Neutrophil (primary cell): Measurements from ENCODE around the gene CYP39A1.

Experiments
- H3K27ac ChIP-seq: fragments of 200-600 bp; sonication (generic); 2 replicates; pipeline ENCODE4 v1.5.1; 2016; ENCODE audit warnings: mild to moderate bottlenecking, moderate library complexity
- H3K27me3 ChIP-seq: fragments of 200-600 bp; sonication (generic); 2 replicates; pipeline ENCODE4 v1.6.0; 2016; ENCODE audit warnings: mild to moderate bottlenecking
- H3K36me3 ChIP-seq: fragments of 200-600 bp; sonication (generic); 2 replicates; pipeline ENCODE4 v1.5.1; 2017
- H3K4me1 ChIP-seq, 2 experiments: fragments of 200-600 bp in 1 of 2; sonication (generic) in 1 of 2; 1 replicate in 1 of 2; 2 replicates in 1 of 2; pipeline versions ENCODE4 v1.5.1 to v1.6.1; 2013 to 2016; ENCODE audit warnings: low read depth in 1 of 2, low read length in 1 of 2, mild to moderate bottlenecking in 1 of 2, moderate library complexity in 1 of 2; ENCODE audit not compliant: control insufficient read depth in 1 of 2, insufficient read depth in 1 of 2
- H3K4me3 ChIP-seq, 2 experiments: fragments of 200-600 bp in 1 of 2; sonication (generic) in 1 of 2; 1 replicate in 1 of 2; 2 replicates in 1 of 2; pipeline ENCODE4 v1.5.1; 2013 to 2016; ENCODE audit warnings: low read depth in 1 of 2, low read length in 1 of 2, mild to moderate bottlenecking in 1 of 2, moderate library complexity in 1 of 2
- H3K9me3 ChIP-seq: fragments of 200-600 bp; sonication (generic); 2 replicates; pipeline ENCODE4 v1.5.1; 2016
- TF ChIP-seq, protein P1 (sequence below): fragments of 200-600 bp; sonication (generic); IDR thresholded peaks from 2 replicates; pipeline ENCODE4 v1.5.1; 2016; ENCODE audit warnings: antibody characterized with exemption

The CYP39A1 gene

DNA sequence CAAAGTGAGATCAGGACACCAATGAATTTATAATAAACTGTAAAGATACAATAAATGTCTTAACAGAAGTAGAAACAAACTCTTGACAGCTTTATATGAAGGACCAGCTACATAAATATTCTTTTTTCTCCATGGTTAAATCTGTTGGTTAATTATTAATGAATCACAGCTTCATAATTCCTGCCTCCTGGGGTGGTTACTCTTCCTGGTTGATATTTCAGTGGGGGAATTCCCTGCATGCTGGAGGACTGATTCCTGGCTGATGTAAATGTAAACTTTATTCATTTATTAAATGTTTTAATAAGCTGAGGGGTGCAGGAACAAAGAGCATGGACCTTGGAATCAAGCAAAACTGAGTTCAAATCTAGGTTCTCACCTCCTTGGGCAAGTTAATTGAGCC is 145.2 kb downstream of the CYP39A1 start:
- H3K4me3 ChIP-seq: no peak overlapping the region
- H3K27ac ChIP-seq: no peak overlapping the region
- no peaks in the 10 kb centered on the region for H3K36me3 ChIP-seq
- no peaks in the 10 kb centered on the region for H3K27me3 ChIP-seq
- TF ChIP-seq, protein P1, sequence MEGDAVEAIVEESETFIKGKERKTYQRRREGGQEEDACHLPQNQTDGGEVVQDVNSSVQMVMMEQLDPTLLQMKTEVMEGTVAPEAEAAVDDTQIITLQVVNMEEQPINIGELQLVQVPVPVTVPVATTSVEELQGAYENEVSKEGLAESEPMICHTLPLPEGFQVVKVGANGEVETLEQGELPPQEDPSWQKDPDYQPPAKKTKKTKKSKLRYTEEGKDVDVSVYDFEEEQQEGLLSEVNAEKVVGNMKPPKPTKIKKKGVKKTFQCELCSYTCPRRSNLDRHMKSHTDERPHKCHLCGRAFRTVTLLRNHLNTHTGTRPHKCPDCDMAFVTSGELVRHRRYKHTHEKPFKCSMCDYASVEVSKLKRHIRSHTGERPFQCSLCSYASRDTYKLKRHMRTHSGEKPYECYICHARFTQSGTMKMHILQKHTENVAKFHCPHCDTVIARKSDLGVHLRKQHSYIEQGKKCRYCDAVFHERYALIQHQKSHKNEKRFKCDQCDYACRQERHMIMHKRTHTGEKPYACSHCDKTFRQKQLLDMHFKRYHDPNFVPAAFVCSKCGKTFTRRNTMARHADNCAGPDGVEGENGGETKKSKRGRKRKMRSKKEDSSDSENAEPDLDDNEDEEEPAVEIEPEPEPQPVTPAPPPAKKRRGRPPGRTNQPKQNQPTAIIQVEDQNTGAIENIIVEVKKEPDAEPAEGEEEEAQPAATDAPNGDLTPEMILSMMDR: no peak
- no peaks in the 10 kb centered on the region for H3K9me3 ChIP-seq
- H3K4me1 ChIP-seq: no peaks in the 10 kb centered on the region

DNA sequence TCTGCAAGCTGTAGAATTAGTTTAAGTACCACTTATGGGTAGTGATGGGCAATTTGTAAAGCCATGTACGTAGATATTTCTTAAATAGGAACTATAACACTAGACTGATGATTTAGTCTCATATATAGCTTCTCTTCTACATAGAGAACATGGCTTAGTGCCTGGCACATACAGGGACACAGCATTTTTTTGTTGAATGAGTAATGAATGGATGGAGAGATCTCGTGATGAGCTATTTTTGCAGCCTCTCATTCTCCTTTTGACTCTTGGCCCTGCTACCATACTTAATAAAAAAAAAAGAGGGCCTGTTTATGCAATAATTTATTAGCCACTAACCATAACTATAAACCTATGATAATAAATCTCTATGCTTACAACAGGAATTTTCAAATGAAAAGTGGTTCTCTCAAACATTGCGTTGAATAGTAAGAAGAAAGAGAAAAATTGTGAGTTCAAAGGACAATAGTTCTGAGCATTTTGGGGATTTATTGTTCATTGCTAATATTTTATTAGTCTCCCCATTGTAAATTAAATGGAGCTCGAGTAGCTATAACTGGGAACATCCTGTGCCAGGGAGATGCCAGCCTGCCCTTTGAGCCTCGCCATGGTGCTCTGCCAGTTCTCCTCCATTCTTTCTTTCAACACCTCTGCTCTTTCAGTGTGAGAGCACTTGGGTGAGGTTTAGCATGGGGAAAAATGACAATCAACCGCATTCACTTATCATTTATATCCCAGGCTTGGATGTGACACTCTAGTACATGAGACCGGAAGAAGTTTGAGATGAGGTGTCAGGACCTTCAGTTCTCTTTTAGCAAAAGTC is 146.7 kb downstream of the CYP39A1 start:
- no peaks in the 10 kb centered on the region for H3K4me1 ChIP-seq
- no peaks in the 10 kb centered on the region for H3K27me3 ChIP-seq
- TF ChIP-seq, protein P1: no peak
- H3K9me3 ChIP-seq: no peaks in the 10 kb centered on the region
- H3K4me3 ChIP-seq: no peak overlapping the region
- H3K27ac ChIP-seq: no peak overlapping the region
- no peaks in the 10 kb centered on the region for H3K36me3 ChIP-seq

DNA sequence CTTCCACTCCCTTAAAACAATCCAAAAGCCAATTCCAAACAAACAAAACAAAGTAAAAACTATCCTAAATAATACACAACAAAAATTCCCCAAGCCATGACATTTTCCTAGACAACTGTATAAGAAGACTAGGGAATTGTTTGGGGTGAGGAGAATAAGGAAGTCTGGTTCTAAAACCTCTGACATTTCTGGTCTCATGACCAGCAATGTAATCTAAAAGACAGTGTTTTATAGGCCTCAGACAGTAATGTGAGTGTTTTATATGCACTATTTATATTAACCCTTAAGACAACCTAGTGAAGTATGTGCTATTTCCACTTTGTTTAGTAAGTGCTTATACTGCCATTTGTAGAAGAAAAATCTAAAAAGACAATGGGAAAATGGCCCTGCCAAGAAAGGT is 148.4 kb downstream of the CYP39A1 start:
- no peaks in the 10 kb centered on the region for H3K36me3 ChIP-seq
- TF ChIP-seq, protein P1: no peak
- H3K27me3 ChIP-seq: peaks cover 8% of the 10 kb centered on the region
- no peaks in the 10 kb centered on the region for H3K4me1 ChIP-seq
- no peaks in the 10 kb centered on the region for H3K9me3 ChIP-seq
- no peak overlapping the region for H3K27ac ChIP-seq
- H3K4me3 ChIP-seq: no peak overlapping the region

DNA sequence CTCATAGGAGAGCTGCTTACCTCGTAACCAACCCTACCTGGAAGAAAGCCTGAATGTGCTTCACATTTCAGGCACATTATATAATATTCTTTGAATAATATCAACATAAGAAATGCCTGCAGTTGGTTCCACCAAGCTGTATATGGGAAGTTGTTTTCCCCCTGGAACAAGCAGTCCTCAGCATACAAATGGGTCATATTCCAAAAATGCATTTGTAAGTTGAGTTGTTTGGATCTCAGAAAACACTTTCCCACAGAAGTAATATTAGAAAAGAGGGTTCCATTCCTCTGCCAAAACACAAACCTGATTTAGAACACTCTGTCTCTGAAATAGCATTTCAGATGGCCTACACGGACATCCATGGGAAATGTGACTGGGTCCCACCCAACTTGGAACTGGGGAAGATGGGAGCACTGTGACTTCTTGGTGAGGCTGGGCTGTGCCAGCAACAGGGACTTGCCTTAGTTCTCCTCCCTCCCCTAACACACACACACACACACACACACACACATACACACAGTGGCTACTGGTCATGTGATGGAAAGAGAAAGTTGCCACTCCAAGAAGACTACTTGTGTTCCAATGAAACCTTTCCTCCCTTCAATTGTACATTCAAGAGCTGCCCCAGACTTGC is 150.0 kb downstream of the CYP39A1 start:
- peaks cover 13% of the 10 kb centered on the region for H3K27me3 ChIP-seq
- H3K27ac ChIP-seq: no peak overlapping the region
- H3K9me3 ChIP-seq: no peaks in the 10 kb centered on the region
- no peak overlapping the region for H3K4me3 ChIP-seq
- H3K36me3 ChIP-seq: no peaks in the 10 kb centered on the region
- no peaks in the 10 kb centered on the region for H3K4me1 ChIP-seq
- TF ChIP-seq, protein P1: no peak

DNA sequence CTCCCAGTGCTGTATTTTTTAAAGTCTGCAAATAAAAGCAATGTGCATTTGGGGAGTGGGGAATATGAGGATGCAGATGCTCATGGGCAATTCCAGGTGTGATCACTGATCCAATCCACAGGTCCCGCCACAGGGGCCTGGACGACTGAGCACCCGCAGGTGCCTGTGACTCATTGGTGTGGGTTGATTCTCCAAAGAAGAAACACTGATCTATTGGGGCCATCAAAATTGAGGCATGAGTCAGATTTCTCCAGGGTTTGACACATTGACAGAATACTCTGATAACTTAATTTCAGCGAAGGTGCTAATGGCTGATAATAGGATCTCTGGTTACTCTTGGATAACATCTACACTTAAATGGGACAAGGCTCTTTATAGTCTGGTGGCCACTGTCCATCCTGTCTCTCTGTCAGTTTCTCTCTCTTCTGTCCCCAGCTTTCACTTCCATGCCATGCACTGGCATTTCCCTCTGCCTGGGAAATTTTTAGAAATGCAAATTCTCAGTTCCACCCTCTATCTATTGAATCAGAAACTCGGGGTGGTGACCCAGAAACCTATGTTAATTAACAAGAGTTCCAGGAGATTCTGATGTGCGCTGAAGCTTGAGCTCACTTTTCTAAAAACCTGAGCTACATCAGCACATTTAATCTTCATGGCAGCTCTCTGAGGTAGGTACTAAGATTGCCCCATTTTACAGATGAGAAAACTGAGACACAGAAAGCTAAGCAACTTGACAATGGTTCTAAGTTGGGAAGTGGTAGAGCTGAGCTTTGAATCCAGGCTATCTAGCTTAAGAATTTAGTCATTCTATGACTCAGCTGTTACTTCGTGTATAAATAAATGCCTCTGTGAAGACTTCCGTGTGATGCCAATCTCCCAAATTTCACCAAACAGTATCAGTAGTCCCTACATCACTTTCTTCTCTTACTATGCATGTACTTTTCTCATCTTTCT is 151.2 kb downstream of the CYP39A1 start:
- H3K4me3 ChIP-seq: no peak overlapping the region
- H3K36me3 ChIP-seq: no peaks in the 10 kb centered on the region
- no peaks in the 10 kb centered on the region for H3K4me1 ChIP-seq
- TF ChIP-seq, protein P1: no peak
- H3K27me3 ChIP-seq: peaks cover 15% of the 10 kb centered on the region
- H3K9me3 ChIP-seq: no peaks in the 10 kb centered on the region
- no peak overlapping the region for H3K27ac ChIP-seq
